ENCODE results near the gene TSPAN7.

The TSPAN7 gene

GRCh38 chrX:38561951-38562719, 793 bp downstream of the TSPAN7 start:
- no peaks in the 10 kb centered on the region for H3K9me2 ChIP-seq (ENCODE audit: low read depth, low read length)
- H3K79me2 ChIP-seq (ENCODE audit: insufficient read depth, low read length) = no peaks in the 10 kb centered on the region
- no peak overlapping the region for H3K9ac ChIP-seq (ENCODE audit: low read length)
- H4K20me1 ChIP-seq (ENCODE audit: insufficient read depth, low read length) = no peaks in the 10 kb centered on the region
- H2AFZ ChIP-seq (ENCODE audit: low read length) = no peak overlapping the region
- no peak overlapping the region for H3K4me2 ChIP-seq (ENCODE audit: low read length)
- H3K27ac ChIP-seq (ENCODE audit: low read depth, low read length, poor library complexity, severe bottlenecking) = no peak overlapping the region
- H3F3A ChIP-seq (ENCODE audit: insufficient read depth, low read length) = no peaks in the 10 kb centered on the region
- H3K9me3 ChIP-seq (ENCODE audit: low read length) = no peaks in the 10 kb centered on the region
- H3K4me1 ChIP-seq (ENCODE audit: insufficient read depth, low read length, severe bottlenecking) = no peaks in the 10 kb centered on the region
- no peak for TF ChIP-seq CTCF (IDR thresholded peaks at IDR 0.05; ENCODE audit: low read length)
- TF ChIP-seq EZH2 (IDR thresholded peaks at IDR 0.05; ENCODE audit: borderline replicate concordance, low read length) = no peak
- H3K4me3 ChIP-seq (ENCODE audit: low read depth, low read length, poor library complexity, severe bottlenecking) = no peak overlapping the region
- no peaks in the 10 kb centered on the region for H3K36me3 ChIP-seq (ENCODE audit: insufficient read depth, low read length)
- H3K27me3 ChIP-seq (ENCODE audit: insufficient read depth, low read length) = no peaks in the 10 kb centered on the region

- H3K9ac ChIP-seq (ENCODE audit: low read length) = no peak overlapping the region
- TF ChIP-seq EZH2 (IDR thresholded peaks at IDR 0.05; ENCODE audit: borderline replicate concordance, low read length) = no peak
- TF ChIP-seq CTCF (IDR thresholded peaks at IDR 0.05; ENCODE audit: low read length) = no peak
- no peaks in the 10 kb centered on the region for H3K9me3 ChIP-seq (ENCODE audit: low read length)
- H3K79me2 ChIP-seq (ENCODE audit: insufficient read depth, low read length) = no peaks in the 10 kb centered on the region
- H2AFZ ChIP-seq (ENCODE audit: low read length) = no peak overlapping the region
- H4K20me1 ChIP-seq (ENCODE audit: insufficient read depth, low read length) = no peaks in the 10 kb centered on the region
- H3K9me2 ChIP-seq (ENCODE audit: low read depth, low read length) = no peaks in the 10 kb centered on the region
- no peak overlapping the region for H3K27ac ChIP-seq (ENCODE audit: low read depth, low read length, poor library complexity, severe bottlenecking)
- H3F3A ChIP-seq (ENCODE audit: insufficient read depth, low read length) = no peaks in the 10 kb centered on the region
- no peaks in the 10 kb centered on the region for H3K36me3 ChIP-seq (ENCODE audit: insufficient read depth, low read length)
- no peak overlapping the region for H3K4me3 ChIP-seq (ENCODE audit: low read depth, low read length, poor library complexity, severe bottlenecking)
- no peak overlapping the region for H3K4me2 ChIP-seq (ENCODE audit: low read length)
- H3K4me1 ChIP-seq (ENCODE audit: insufficient read depth, low read length, severe bottlenecking) = no peaks in the 10 kb centered on the region
- H3K27me3 ChIP-seq (ENCODE audit: insufficient read depth, low read length) = no peaks in the 10 kb centered on the region
These were observed 1.7 kb downstream of the TSPAN7 start for GRCh38 chrX:38563030-38563429.

GRCh38 chrX:38570396-38570795, 9.1 kb downstream of the TSPAN7 start:
- H3K9me3 ChIP-seq (ENCODE audit: low read length) = no peaks in the 10 kb centered on the region
- no peaks in the 10 kb centered on the region for H4K20me1 ChIP-seq (ENCODE audit: insufficient read depth, low read length)
- H3K27ac ChIP-seq (ENCODE audit: low read depth, low read length, poor library complexity, severe bottlenecking) = no peak overlapping the region
- no peak overlapping the region for H3K4me2 ChIP-seq (ENCODE audit: low read length)
- H3F3A ChIP-seq (ENCODE audit: insufficient read depth, low read length) = no peaks in the 10 kb centered on the region
- no peaks in the 10 kb centered on the region for H3K79me2 ChIP-seq (ENCODE audit: insufficient read depth, low read length)
- H3K36me3 ChIP-seq (ENCODE audit: insufficient read depth, low read length) = no peaks in the 10 kb centered on the region
- H3K4me3 ChIP-seq (ENCODE audit: low read depth, low read length, poor library complexity, severe bottlenecking) = no peak overlapping the region
- no peak overlapping the region for H2AFZ ChIP-seq (ENCODE audit: low read length)
- H3K9ac ChIP-seq (ENCODE audit: low read length) = no peak overlapping the region
- TF ChIP-seq EZH2 (IDR thresholded peaks at IDR 0.05; ENCODE audit: borderline replicate concordance, low read length) = no peak
- no peak for TF ChIP-seq CTCF (IDR thresholded peaks at IDR 0.05; ENCODE audit: low read length)
- H3K4me1 ChIP-seq (ENCODE audit: insufficient read depth, low read length, severe bottlenecking) = no peaks in the 10 kb centered on the region
- no peaks in the 10 kb centered on the region for H3K9me2 ChIP-seq (ENCODE audit: low read depth, low read length)
- no peaks in the 10 kb centered on the region for H3K27me3 ChIP-seq (ENCODE audit: insufficient read depth, low read length)
